ENCODE measurements around the gene GNG2. TPM values are rescaled to one million over a fixed set of nuclear protein-coding genes. Genes with fewer than 3 reads are reported as not detected.

The GNG2 gene
- total and polyA plus RNA-seq, 2 of the 8 experiments (the other 6 are each of a cell fraction or from before 2014, with no cell fraction given) = 8.2 to 17.9 TPM

GRCh38 chr14:52000696-52001095 lies 140.3 kb downstream of the GNG2 start:
- DNase-seq (ENCODE audit: low read depth in 1 of 2, low spot score in 2 of 2) = no peak
- peaks cover 0 to 3% (median 0%) of the 10 kb centered on the region in 4 experiments; a peak in 1 of 7 replicates for H3K4me1 ChIP-seq (replicated peaks in 1 of 4; ENCODE audit: control insufficient read depth in 3 of 4, insufficient read depth in 4 of 4, low read length in 3 of 4)
- ChIA-PET CTCF (ENCODE audit: partially characterized antibody) (interaction anchor here (1.0 to 1.8 kb wide), 4 partner anchors 15 to 272 kb away, joined by 3 to 5 read pairs (median 4); no protein-coding TSS in a partner anchor), POLR2A (ENCODE audit: partially characterized antibody) (no interaction called here)
- no peak overlapping the region for H2BK15ac ChIP-seq (ENCODE audit: low read length)
- no peaks in the 10 kb centered on the region for H3K23me2 ChIP-seq (ENCODE audit: low read depth, low read length)
- H4K91ac ChIP-seq (replicated peaks; ENCODE audit: insufficient read length, low read length) = no peak overlapping the region
- no peak overlapping the region for H2BK120ac ChIP-seq (replicated peaks; ENCODE audit: low read depth, low read length)
- peaks cover 2% of the 10 kb centered on the region for H3K79me1 ChIP-seq (ENCODE audit: low read depth, low read length)
- peaks cover 0 to 22% of the 10 kb centered on the region in 2 experiments; a peak in 2 of 4 replicates for H3K79me2 ChIP-seq (ENCODE audit: control insufficient read depth in 1 of 2, insufficient read depth in 2 of 2, low read length in 2 of 2)
- no peak overlapping the region for H2BK5ac ChIP-seq (ENCODE audit: low read depth, low read length)
- H3K9ac ChIP-seq (replicated peaks in 1 of 4; ENCODE audit: extremely low read depth in 1 of 4, low read depth in 3 of 4, low read length in 3 of 4) = no peak overlapping the region
- H3K27ac ChIP-seq (ENCODE audit: low read depth, low read length) = no peak overlapping the region
- WGBS, 2 experiments (ENCODE audit: extremely low coverage in 1 of 2, insufficient coverage in 1 of 2, insufficient read length in 1 of 2, insufficient replicate concordance in 2 of 2, low coverage in 1 of 2, low lambda C conversion rate in 2 of 2, missing lambda C conversion rate in 1 of 2) = 94% methylated on average over 3 of the region's 3 CpGs; no CpG with 5 or more reads in 1 of the 2 experiments
- H4K8ac ChIP-seq (ENCODE audit: extremely low read depth, insufficient read depth, low read length) = no peak overlapping the region
- H3K14ac ChIP-seq (ENCODE audit: insufficient read length) = no peak overlapping the region
- H3K4me2 ChIP-seq (ENCODE audit: insufficient read depth in 1 of 2, low read depth in 2 of 2, low read length in 2 of 2) = no peak overlapping the region
- H3K56ac ChIP-seq (replicated peaks; ENCODE audit: insufficient read length, low read depth, low read length) = no peak overlapping the region
- H2BK12ac ChIP-seq (ENCODE audit: low read depth, low read length) = no peak overlapping the region
- no peak overlapping the region for H3K4me3 ChIP-seq (ENCODE audit: extremely low read depth in 1 of 4, insufficient read depth in 2 of 4, low read depth in 3 of 4, low read length in 4 of 4)
- no peak for TF ChIP-seq SRF (IDR thresholded peaks at IDR 0.05; ENCODE audit: low read depth, low read length)
- no peak for TF ChIP-seq HDAC6 (IDR thresholded peaks at IDR 0.05; ENCODE audit: low read depth, low read length)
- no peak for TF ChIP-seq TAF7 (optimal IDR thresholded peaks at IDR 0.05; ENCODE audit: borderline replicate concordance, low read depth, low read length)
- TF ChIP-seq ATF3 (IDR thresholded peaks at IDR 0.05; ENCODE audit: insufficient read depth, low read depth, low read length) = no peak
- TF ChIP-seq KDM4A (IDR thresholded peaks at IDR 0.05; ENCODE audit: low read depth, low read length, severe bottlenecking) = no peak
- TF ChIP-seq RBBP5 (IDR thresholded peaks at IDR 0.05; ENCODE audit: borderline replicate concordance, low read depth, low read length) = no peak
- TF ChIP-seq POLR2A (IDR thresholded peaks at IDR 0.05; ENCODE audit: control extremely low read depth in 1 of 2, low read depth in 2 of 2, low read length in 2 of 2) = no peak
- TF ChIP-seq RFX5 (IDR thresholded peaks at IDR 0.05; ENCODE audit: borderline replicate concordance, low read depth, low read length) = no peak
- no peak for TF ChIP-seq FOSL1 (IDR thresholded peaks at IDR 0.05; ENCODE audit: insufficient read depth, low read depth, low read length)
- H3K27me3 ChIP-seq (replicated peaks in 1 of 4; ENCODE audit: control insufficient read depth in 3 of 4, extremely low read depth in 1 of 4, insufficient read depth in 3 of 4, low read length in 3 of 4) = no peaks in the 10 kb centered on the region
- peaks cover 2 to 6% of the 10 kb centered on the region in 2 experiments for H4K20me1 ChIP-seq (replicated peaks in 1 of 2; ENCODE audit: control insufficient read depth in 1 of 2, insufficient read depth in 2 of 2, low read length in 2 of 2)
- FAIRE-seq = no peak
- no peak overlapping the region for H3K23ac ChIP-seq (ENCODE audit: insufficient read length)
- H3K4ac ChIP-seq (replicated peaks; ENCODE audit: insufficient read length, low read depth, low read length) = no peak overlapping the region
- H2BK20ac ChIP-seq (ENCODE audit: low read length) = no peak overlapping the region
- no peak overlapping the region for H3K18ac ChIP-seq (ENCODE audit: extremely low read depth, low read length)
- H4K5ac ChIP-seq (ENCODE audit: insufficient read length, low read depth, low read length) = no peak overlapping the region
- no peaks in the 10 kb centered on the region for H3K9me3 ChIP-seq (ENCODE audit: insufficient read depth in 2 of 2, low read depth in 1 of 2, low read length in 1 of 2)
- H2AK5ac ChIP-seq (ENCODE audit: low read depth, low read length) = no peak overlapping the region
- peaks cover 21 to 90% (median 50%) of the 10 kb centered on the region in 4 experiments for H3K36me3 ChIP-seq (ENCODE audit: control insufficient read depth in 2 of 4, insufficient read depth in 4 of 4, low read length in 3 of 4)
- H2AFZ ChIP-seq (ENCODE audit: low read length) = no peak overlapping the region
